ENCODE measurements around the gene BTBD8. TPM values are rescaled to one million over a fixed set of nuclear protein-coding genes. Genes with fewer than 3 reads are reported as not detected.

Gene BTBD8
- total RNA-seq, 1 experiment from 2014 or later, result 8.0 TPM

GRCh38 chr1:92085727-92086126 lies 5.6 kb downstream of the BTBD8 start:
- no peak for DNase-seq (ENCODE audit: low spot score)
- in situ Hi-C loops (cut with HindIII; ENCODE audit: low sequenced_read_pairs), result no loop called here

- no peak for DNase-seq (ENCODE audit: low spot score)
- in situ Hi-C loops (cut with HindIII; ENCODE audit: low sequenced_read_pairs), result no loop called here
Measured at GRCh38 chr1:92087542-92087941, 7.4 kb downstream of the BTBD8 start.

- in situ Hi-C loops (cut with HindIII; ENCODE audit: low sequenced_read_pairs), result no loop called here
- DNase-seq (ENCODE audit: low spot score), result no peak
Measured at GRCh38 chr1:92091625-92092024, 11.5 kb downstream of the BTBD8 start.

- no peak for DNase-seq (ENCODE audit: low spot score)
- in situ Hi-C loops (cut with HindIII; ENCODE audit: low sequenced_read_pairs), result no loop called here
Measured at GRCh38 chr1:92094090-92094489, 13.9 kb downstream of the BTBD8 start.

GRCh38 chr1:92094595-92094994 lies 14.4 kb downstream of the BTBD8 start:
- no peak for DNase-seq (ENCODE audit: low spot score)
- in situ Hi-C loops (cut with HindIII; ENCODE audit: low sequenced_read_pairs), result no loop called here

GRCh38 chr1:92095874-92096273 lies 15.7 kb downstream of the BTBD8 start:
- in situ Hi-C loops (cut with HindIII; ENCODE audit: low sequenced_read_pairs), result no loop called here
- no peak for DNase-seq (ENCODE audit: low spot score)

- in situ Hi-C loops (cut with HindIII; ENCODE audit: low sequenced_read_pairs), result no loop called here
- DNase-seq (ENCODE audit: low spot score), result no peak
Measured at GRCh38 chr1:92096317-92096716, 16.2 kb downstream of the BTBD8 start.

GRCh38 chr1:92105546-92106081 lies 25.5 kb downstream of the BTBD8 start:
- no peak for DNase-seq (ENCODE audit: low spot score)
- in situ Hi-C loops (cut with HindIII; ENCODE audit: low sequenced_read_pairs), result no loop called here

- DNase-seq (ENCODE audit: low spot score), result no peak
Measured at GRCh38 chr1:92108631-92109030, 28.5 kb downstream of the BTBD8 start.

GRCh38 chr1:92117526-92117925 lies 37.4 kb downstream of the BTBD8 start:
- in situ Hi-C loops (cut with HindIII; ENCODE audit: low sequenced_read_pairs), result no loop called here
- DNase-seq (ENCODE audit: low spot score), result no peak

More at GRCh38 chr1:92108631-92109030, 28.5 kb downstream of the BTBD8 start:
- in situ Hi-C loops (cut with HindIII; ENCODE audit: low sequenced_read_pairs), result no loop called here

GRCh38 chr1:92118826-92119225 lies 38.7 kb downstream of the BTBD8 start:
- in situ Hi-C loops (cut with HindIII; ENCODE audit: low sequenced_read_pairs), result no loop called here
- DNase-seq (ENCODE audit: low spot score), result no peak

- DNase-seq (ENCODE audit: low spot score), result no peak
Measured at GRCh38 chr1:92123868-92124267, 43.7 kb downstream of the BTBD8 start.

GRCh38 chr1:92125204-92125603 lies 45.1 kb downstream of the BTBD8 start:
- in situ Hi-C loops (cut with HindIII; ENCODE audit: low sequenced_read_pairs), result no loop called here

More at GRCh38 chr1:92123868-92124267, 43.7 kb downstream of the BTBD8 start:
- in situ Hi-C loops (cut with HindIII; ENCODE audit: low sequenced_read_pairs), result no loop called here

GRCh38 chr1:92126088-92126487 lies 45.9 kb downstream of the BTBD8 start:
- in situ Hi-C loops (cut with HindIII; ENCODE audit: low sequenced_read_pairs), result no loop called here
- DNase-seq (ENCODE audit: low spot score), result no peak

More at GRCh38 chr1:92125204-92125603, 45.1 kb downstream of the BTBD8 start:
- DNase-seq (ENCODE audit: low spot score), result no peak

- in situ Hi-C loops (cut with HindIII; ENCODE audit: low sequenced_read_pairs), result no loop called here
- peak; percentile 72 for DNase-seq (ENCODE audit: low spot score)
Measured at GRCh38 chr1:92134331-92134730, 54.2 kb downstream of the BTBD8 start.

GRCh38 chr1:92136341-92136740 lies 56.2 kb downstream of the BTBD8 start:
- in situ Hi-C loops (cut with HindIII; ENCODE audit: low sequenced_read_pairs), result no loop called here
- DNase-seq (ENCODE audit: low spot score), result no peak

- DNase-seq (ENCODE audit: low spot score), result no peak
- in situ Hi-C loops (cut with HindIII; ENCODE audit: low sequenced_read_pairs), result no loop called here
Measured at GRCh38 chr1:92154934-92155333, 74.8 kb downstream of the BTBD8 start.

GRCh38 chr1:92159593-92159992 lies 79.4 kb downstream of the BTBD8 start:
- in situ Hi-C loops (cut with HindIII; ENCODE audit: low sequenced_read_pairs), result no loop called here
- no peak for DNase-seq (ENCODE audit: low spot score)

- DNase-seq (ENCODE audit: low spot score), result no peak
- in situ Hi-C loops (cut with HindIII; ENCODE audit: low sequenced_read_pairs), result no loop called here
Measured at GRCh38 chr1:92165389-92165788, 85.2 kb downstream of the BTBD8 start.

GRCh38 chr1:92167151-92167550 lies 87.0 kb downstream of the BTBD8 start:
- in situ Hi-C loops (cut with HindIII; ENCODE audit: low sequenced_read_pairs), result no loop called here
- peak; percentile 79 for DNase-seq (ENCODE audit: low spot score)

- in situ Hi-C loops (cut with HindIII; ENCODE audit: low sequenced_read_pairs), result no loop called here
- DNase-seq (ENCODE audit: low spot score), result peak; percentile 96
Measured at GRCh38 chr1:92168657-92169056, 88.5 kb downstream of the BTBD8 start.
